NCI-H460 (cell line): Measurements from ENCODE around the gene GRHL3. TPM values are rescaled to one million over a fixed set of nuclear protein-coding genes. Genes with fewer than 3 reads are reported as not detected.

Experiments
- DNase-seq: peaks from one replicate; pipeline ENCODE4 v3.0.0-alpha.2; 2016; ENCODE audit warnings: low read depth; ENCODE audit errors: extremely low read depth
- total RNA-seq: library from RNA; depleted of rRNA; stranded (reverse); fragments of >200 nt; shearing (Covaris generic); gene quantifications from 2 replicates; pipeline ENCODE4 v1.2.3, GENCODE V29; 2014

GRHL3 gene
- total RNA-seq, 1 experiment from 2014 or later: 3.1 TPM

DNA sequence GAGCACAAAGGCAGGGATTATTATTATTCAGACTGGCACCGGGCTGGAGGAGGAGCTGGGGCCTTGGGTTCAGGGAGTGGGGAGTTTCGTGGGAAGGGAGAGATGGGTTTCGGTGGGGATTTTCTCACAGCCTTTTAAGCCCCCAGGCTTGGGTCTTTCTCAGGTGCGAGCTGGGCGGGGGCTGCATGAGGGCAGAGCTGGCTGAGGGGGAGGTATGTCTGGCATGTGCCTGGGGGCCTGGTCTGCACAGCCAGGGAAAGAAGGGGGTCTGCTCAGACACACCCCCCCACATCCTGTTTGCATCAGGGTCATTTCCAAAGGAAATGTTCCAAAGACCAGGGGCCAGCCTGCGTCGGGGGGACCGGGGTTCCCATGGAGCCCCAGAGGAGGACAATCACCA is 21.6 kb downstream of the GRHL3 start:
- DNase-seq: no peak

DNA sequence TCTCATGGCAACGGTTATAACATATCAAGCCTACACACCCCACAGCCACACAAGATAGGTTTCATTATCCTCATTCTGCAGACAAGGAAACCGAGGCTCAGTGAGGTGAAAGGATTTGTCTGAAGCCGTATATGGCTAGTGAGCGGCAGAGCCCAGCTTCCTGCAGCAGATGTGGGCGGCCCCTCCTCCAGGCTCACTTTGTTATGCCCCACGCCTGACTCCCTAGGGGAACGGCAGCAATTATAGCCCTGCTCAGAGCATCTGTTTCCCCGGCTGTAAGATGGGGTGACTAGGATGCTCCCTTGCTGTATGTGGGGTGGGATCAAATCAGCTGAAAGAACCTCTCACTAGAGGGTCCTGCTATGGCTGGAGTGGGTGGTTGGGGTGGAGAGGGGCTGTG is 22.1 kb downstream of the GRHL3 start:
- no peak for DNase-seq

DNA sequence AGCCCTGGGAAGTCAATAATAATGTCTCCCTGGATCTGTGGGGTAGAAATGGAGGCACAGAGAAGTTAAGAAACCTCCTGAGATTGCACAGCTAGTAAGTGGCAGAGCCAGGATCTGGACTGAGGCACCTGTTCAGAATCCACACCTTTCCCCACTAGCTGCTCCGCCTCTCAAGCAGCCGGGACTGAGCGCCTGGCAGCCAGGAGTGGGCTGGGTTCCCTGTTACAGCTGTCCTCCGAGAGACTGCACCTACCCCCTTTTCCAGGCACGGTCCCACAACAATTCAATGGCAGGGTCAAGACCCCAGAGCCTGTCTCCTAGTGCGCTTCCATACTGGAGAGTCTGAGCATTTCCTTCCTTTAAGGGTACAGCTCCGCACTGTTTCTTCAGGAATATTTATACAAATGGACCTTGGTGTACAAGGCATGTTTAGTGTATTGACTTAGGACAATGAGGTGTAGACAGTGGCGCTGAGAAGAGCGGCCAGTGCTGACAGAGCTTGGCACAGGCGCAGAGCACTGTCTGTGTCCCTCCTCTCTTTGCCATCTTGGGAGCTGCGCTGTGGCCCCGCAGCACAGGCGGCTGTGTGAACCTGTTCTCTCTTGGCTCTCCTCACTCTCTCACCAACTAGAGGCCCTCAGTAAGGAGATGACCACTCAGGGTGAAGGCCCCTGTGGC is 24.4 kb downstream of the GRHL3 start:
- no peak for DNase-seq

DNA sequence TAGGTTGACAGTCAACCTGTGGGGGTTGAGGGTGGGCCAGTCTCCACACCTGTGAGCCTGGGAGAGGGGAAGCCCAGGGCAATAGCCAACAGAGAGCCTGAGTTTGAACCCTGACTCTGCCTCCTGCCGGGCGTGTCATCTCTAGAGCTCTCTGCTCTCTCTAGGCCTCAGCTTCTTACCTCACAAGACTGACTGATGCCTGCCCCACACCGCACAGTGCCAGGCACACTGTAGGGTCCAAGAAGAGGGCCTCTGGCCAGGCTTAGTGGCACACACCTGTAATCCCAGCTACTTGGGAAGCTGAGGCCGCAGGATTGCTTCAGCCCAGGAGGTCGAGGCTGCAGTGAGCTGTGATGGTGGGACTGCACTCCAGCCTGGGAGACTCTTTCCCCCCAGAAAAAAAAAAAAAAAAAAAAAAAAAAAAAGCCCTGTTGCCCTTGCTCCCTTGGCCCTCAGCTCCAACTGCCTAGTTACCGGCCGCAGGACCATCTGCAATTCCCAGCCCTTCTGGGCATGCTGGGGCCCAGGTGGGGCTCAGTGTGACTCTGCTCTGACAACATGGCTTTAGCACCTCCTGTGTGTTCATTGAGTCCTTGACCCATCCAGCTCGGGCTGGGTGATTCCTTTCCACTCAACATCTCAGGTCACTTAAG is 25.1 kb downstream of the GRHL3 start:
- DNase-seq: no peak

DNA sequence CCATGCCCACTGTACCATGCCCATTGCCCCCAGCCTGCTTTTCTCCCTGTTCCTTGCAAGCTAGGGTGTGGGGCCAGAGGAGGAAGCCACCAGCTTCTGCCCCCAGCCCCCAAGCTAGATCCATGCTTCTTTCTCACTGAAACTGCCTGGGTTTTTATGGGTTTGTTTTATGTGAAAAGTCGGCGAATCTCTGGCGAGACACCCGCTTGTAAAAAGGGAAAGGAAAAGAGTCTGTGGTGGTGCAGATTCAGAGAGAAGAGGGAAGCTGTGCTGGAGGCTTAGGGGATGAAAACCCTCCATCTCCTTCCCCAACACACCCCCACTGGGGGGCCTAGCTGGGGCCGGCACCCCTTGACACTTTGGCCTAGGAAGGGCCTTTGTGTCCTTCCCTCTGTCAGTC is 26.2 kb downstream of the GRHL3 start:
- DNase-seq: no peak

DNA sequence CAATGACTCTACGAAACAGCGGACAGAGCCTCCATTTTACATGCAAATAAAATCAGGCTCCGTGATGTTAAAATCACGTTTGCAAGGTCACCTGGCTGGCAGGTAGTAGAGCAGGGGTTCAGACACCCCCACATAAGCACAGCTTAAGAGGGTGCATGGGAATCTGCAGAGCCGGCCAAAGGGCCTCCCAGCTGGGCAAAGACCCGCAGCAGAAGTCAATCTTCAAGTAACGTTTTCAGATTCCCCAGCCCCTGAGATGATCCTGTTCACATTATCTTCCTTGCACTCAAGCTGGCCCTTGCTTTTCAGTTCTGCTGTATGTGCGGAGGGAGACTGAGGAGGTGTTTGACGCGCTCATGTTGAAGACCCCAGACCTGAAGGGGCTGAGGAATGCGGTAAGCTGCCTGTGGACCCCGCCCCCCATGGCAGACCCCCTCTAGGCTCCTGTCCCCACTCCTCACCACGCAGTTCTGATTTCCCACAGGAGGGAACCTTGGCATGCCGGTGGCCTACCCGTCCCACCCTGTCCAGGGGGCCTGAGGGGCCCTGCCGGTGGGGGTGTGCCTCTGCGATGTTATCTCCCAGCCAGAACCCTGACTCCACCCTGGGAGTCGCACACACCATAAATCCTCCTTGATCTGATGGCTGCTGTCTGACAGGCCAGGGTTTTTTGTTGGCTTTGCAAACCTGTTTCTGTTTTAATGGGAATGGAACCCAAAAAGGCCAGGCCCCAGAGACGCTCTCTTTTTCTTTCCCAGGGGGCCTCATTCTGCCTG is 28.2 kb downstream of the GRHL3 start:
- no peak for DNase-seq

DNA sequence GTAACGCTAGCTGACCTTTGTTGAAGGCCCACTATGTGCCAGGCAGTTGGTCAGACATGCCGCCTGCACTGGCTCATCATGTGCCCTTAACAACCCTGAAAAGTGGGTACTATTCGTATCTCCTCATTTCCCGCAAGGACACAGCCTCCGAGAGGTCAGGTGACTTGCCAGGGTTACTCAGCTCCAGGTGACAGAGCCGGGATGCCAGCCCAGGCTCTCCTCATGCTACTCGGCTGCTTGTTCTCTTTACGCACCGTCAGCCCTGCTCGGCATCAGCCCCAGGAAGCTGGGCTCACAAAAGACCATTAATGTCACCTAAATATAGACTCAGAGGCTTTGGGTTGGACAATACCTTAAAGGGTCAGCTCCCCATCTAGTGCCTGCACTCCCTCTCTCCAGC is 29.0 kb downstream of the GRHL3 start:
- DNase-seq: no peak

DNA sequence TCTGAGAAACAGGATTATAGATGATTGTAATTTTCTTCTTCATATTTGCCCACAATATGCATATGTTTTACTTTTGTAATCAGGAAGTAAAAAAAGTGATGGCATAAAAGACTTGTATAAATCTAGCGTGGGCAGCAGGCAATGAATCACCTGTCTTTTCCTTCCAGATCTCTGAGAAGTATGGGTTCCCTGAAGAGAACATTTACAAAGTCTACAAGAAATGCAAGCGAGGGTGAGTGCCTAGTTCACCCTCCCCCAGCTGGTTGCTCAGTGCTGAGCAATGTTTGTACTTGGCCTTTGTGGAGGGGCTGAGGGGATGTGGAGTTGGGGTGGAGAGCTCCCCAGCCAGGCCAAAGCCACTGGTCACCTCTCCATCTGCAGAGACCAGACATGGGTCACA is 30.7 kb downstream of the GRHL3 start:
- DNase-seq: no peak

DNA sequence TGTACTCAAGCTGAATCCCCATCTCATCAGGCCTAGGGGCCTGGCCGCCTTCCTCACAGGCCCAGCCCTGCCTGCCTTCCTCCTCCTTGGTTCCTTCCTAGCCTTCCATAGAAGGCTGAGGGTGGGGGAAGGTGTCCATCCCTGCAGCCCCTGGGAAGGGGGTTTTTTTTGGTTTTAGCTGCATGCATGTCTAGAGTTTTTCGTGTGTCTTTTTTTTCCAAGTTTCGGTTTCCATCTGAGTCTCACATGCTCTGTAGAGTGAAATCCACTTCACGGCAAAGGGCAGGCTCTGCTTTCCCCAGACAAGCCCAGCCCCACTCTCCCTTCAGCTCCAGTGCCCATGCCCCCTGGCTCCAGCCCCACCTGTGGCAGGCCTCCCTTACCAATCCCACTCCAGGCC is 32.1 kb downstream of the GRHL3 start:
- no peak for DNase-seq

DNA sequence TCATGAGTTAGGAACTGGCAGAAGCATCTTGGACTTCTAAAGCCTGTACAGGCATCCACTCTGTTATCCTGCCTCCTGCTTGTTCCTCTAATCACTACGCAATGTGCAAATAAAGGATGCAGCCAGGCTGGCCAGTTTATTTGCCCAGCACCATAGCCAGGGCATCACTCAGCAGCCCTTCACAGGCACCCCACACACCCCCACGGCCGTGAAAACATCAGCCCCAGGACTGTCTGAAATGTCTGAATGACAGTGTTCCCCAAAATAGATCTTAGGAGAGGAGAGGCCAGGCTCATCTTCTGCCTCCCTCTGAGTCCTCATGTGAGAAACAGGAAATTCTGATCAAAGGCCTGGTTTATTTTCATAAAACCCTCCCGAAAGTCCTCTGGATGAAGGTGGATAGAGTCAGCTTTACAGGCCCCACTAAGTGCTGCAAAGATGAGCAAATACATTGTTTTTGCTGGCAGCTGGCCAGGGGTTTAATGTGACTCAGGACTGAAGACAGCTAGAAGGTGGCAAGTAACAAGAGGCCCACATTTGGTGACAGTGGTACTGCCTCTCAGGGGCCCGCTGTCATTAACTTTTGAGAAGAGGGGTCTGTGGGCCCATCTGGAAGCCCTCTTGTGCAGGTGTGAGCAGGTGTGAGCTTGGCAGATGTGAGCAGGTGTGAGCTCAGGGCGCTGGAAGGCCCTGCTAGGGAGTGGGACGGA is 32.9 kb downstream of the GRHL3 start:
- peak; percentile 36 for DNase-seq

DNA sequence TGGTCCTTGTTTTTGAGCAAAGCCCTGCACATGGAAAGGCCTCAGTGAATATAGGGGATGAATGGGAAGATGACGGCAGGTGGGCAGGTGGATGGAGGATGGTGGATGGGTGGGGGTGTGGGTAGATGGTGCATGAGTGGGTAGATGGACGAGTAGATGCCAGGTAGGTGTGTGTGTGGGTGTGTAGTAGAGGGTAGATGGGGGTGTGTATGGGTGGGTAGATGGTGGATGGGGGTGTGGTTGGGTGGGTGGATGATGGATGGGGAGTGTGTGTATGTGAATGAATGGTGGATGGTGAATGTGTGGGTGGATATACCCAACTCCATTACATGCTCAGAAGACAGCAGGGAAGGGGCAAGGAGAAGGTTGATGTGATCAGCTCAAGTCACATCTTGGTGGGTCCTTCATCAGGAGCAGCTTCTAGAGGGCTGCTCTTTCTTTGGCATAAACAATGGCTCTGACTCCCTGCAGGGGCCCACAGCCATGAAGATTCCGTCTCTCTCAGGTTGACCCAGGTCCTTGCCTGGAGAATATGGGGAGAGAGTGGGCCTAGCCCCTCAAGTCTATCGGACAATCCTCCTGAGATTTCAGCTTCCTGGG is 34.2 kb downstream of the GRHL3 start:
- DNase-seq: no peak

DNA sequence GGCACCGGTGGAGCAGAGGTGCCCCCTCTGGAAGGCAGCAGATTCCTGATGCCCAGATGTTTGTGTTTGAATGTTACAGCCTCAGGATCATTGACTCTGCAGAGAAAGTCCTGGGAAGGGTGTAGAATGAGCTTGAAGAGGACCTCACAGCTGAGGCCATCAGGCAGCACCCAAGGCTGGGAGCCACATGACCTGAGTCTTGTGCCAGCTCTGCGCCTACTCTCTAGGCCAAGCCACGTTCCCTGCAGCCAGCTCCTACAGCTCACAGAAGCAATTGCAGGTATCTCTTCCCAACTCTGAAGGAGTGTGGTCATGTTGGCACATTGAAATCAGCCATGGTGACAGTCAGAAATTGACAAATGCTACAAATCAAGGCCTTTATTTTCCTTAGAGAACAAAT is 36.3 kb downstream of the GRHL3 start:
- no peak for DNase-seq

DNA sequence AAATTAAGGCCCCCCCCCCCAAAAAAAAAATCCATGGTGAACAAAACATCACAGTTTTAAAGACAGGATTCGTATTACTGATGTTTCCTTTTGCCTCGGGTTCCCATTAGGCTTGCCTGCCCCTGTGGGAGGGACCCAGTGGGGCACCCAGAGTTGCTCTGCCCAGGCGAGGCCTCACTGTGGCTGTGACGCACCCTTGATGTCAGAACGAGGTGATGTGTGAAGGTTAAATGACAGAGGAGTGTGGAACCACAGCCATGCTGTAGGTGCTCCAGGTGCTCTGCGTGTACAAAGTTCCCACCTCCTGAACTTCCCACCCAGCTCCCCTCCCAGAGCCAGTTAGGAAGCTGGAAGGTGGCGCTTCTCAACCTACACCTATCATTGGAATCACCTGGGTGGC is 37.9 kb downstream of the GRHL3 start:
- no peak for DNase-seq

DNA sequence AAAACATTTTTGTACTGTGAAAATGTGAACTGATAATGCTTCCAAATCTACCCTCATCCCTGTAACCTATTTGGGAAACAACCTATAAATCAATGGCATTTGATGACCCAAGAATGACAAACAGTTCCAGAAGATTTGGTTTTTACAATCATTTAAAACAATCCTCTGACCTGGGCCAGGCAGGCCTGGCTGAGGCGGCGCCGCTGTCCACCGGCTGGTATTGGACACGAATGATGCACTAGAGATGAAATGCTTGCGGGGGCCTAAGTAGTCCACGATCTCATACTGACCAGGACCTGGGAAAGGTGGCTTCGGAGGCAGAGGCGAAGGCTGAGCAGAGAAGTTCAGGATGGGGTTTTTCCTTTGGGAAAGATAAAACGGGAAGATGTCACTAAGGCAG is 41.5 kb downstream of the GRHL3 start:
- DNase-seq: no peak

DNA sequence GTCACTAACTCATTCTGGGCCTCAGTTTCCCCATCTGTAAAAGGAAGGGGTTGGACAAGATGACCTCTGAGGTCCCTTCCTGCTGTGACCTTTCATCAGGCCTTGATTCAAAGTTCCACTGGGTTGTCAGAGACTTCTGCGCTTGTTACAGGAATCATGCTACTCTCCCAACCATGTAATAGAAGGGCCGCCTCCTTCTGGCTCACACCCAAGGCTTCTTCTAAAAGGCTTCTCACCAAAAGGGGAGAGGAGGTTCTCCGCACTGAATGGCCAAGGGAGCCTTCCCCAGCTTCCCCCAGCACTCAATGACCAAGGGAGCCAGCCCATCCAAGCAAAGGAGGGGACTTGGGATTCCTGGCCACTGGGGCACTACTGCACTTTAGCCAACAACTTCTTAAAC is 42.7 kb downstream of the GRHL3 start:
- no peak for DNase-seq

DNA sequence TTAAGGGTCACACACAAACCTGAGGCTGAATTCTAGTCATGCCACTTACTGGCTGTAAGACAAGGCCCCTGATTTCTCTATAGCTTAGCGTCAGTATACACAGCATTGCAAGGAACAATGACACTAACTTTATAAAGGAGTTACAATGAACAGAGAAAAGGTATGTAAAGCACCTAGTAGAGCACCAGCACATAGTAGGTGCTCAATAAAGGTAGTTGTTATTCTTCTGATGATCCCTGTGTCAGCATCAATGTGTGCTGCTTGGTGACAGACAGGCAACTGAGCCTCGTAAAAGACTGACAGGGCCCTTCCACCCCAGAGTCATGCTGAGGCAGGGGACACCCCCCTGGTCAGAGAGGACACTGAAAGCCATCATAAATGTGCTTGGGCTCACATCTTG is 43.2 kb downstream of the GRHL3 start:
- DNase-seq: no peak

DNA sequence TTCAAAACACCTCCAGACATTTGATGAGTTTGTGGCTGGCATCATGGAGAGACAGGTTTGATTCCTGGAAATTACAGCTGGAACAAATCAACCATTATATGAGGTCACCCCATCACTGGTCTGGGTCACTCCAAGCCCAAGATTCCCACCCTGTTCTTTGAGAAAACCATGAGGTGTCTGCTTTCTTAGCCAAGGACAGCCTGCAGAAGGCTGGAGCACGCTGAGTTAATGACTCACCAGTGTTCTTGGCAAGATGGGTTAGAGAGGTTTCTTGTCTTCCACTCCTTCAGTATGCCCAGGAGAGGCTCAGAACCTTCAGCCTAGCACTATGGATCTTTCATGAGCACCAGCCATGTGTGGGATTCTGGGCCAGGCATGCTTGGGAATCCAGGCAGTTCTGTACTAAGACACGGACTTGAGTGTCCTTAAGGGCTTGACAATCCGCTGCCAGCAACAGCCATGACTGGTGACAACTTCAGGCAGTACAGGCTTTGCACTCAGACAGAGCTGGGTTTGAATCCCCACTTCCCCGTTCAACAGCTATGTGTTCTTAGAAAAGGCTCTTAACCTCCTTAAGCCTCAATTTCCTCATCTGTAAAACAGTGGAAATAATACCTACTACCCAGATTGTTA is 43.9 kb downstream of the GRHL3 start:
- no peak for DNase-seq

DNA sequence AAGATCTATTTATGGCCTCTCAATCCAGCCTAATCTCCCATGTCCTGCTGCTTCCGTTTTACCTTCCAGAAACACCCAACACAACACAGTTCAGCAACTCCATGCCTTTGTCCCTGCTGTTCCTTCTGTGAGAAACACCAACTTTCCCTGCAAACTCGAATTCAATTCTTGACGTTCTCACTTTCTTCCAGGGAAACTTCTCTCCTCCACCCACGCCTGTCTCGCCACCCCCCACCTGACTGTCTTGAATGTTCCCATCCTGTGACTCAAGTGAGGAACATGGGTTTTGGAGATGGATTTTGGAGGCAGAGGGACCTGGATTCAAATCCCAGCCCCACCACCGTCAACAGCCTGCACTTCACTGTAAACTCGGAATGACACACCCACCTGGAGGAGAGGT is 44.8 kb downstream of the GRHL3 start:
- DNase-seq: no peak

DNA sequence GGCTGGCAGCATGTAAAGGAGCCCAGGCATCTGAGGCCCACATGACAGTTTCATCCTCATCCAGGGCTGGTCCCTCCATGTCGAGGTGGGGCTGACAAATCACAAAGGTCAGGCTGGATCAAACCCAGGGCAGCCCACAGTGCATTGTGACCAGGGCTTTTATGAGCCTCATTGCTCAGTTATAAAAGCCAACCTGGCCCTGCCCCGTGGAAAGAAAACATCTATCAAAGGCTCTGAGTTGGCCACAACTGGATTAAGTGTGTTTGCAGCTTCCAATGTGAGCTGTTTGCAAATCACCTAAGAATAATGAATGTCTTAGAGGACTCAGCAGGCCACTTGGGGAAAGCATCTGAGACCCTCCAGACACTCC is 45.4 kb downstream of the GRHL3 start:
- DNase-seq: no peak

DNA sequence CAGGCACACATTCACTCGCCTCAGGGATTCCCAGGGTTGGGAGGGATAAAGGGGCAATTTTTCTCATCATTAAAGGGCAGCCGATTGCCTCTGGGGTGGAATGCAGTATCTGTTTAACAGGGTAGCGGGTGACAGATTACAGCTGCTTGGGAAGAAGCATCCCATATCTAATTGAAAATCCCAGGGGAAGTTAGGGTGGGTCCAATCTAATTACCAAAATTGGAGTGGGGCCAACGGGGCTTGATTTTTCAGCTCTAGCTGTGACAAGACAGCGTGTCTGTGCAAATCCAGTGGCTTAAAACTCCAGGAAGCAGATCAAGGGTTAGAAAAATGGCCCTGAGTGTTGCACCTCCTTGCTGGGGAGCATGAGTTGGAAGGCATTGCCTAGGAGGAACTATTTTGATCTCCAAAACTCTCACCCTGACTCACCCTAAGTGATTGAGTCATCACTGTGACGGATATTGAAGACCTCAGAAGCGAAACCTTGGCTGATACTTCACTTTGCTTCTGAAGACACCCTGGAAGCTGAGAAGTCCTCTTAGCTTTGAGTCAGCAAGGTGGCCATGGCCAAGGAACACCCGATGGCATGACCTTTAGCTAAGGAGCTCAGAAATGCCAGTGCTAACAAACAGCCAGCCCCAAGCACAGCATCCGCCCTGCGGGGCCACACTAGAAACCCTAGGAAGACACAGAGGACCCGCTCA is 46.0 kb downstream of the GRHL3 start:
- peak; percentile 68 for DNase-seq
